Fibroblast of lung (primary cell): ENCODE data around the gene ARHGAP10. TPM values are rescaled to one million over a fixed set of nuclear protein-coding genes. Genes with fewer than 3 reads are reported as not detected.

Experiments used
- DNase-seq, 2 donors: peaks; one replicate each; pipeline versions ENCODE4 v3.0.0 to v3.0.0-alpha.2; 2010; ENCODE audit warnings: low read depth in 2 of 2
- H2AFZ ChIP-seq: 2 replicates; pipeline ENCODE4 v1.5.1; 2012; ENCODE audit warnings: low read length, control low read depth, inconsistent platforms
- H3K27ac ChIP-seq: 2 replicates; pipeline ENCODE4 v1.5.1; 2011; ENCODE audit warnings: low read length, control low read depth; ENCODE audit not compliant: insufficient read depth
- H3K27me3 ChIP-seq: 2 replicates; pipeline ENCODE4 v1.5.1; 2011; ENCODE audit warnings: mild to moderate bottlenecking, low read length; ENCODE audit not compliant: control insufficient read depth, insufficient read depth
- H3K36me3 ChIP-seq: 2 replicates; pipeline ENCODE4 v1.5.1; 2011; ENCODE audit warnings: low read length; ENCODE audit not compliant: control insufficient read depth, insufficient read depth
- H3K4me1 ChIP-seq: 2 replicates; pipeline ENCODE4 v1.5.1; 2011; ENCODE audit warnings: low read length; ENCODE audit not compliant: control insufficient read depth, insufficient read depth; ENCODE audit errors: extremely low read depth
- H3K4me2 ChIP-seq: 2 replicates; pipeline ENCODE4 v1.5.1; 2011; ENCODE audit warnings: low read length, control low read depth; ENCODE audit not compliant: insufficient read depth; ENCODE audit errors: extremely low read depth
- H3K4me3 ChIP-seq, 4 experiments: fragments of 200-600 bp in 1 of 4; sonication (generic) in 1 of 4; replicated peaks in 1 of 4; 2 replicates each; pipeline ENCODE4 v1.5.1; 2011 to 2016; ENCODE audit warnings: low read length in 4 of 4, low read depth in 3 of 4, mild to moderate bottlenecking in 3 of 4, control low read depth in 2 of 4, inconsistent platforms in 1 of 4, mixed read lengths in 1 of 4; ENCODE audit not compliant: insufficient read depth in 1 of 4; ENCODE audit errors: control extremely low read depth in 1 of 4
- H3K79me2 ChIP-seq: 2 replicates; pipeline ENCODE4 v1.5.1; 2012; ENCODE audit warnings: mild to moderate bottlenecking, low read length, inconsistent platforms; ENCODE audit not compliant: control insufficient read depth, insufficient read depth
- H3K9ac ChIP-seq: 2 replicates; pipeline ENCODE4 v1.5.1; 2011; ENCODE audit warnings: mild to moderate bottlenecking, low read length, control low read depth; ENCODE audit not compliant: insufficient read depth
- H3K9me3 ChIP-seq: 2 replicates; pipeline ENCODE4 v1.5.1; 2012; ENCODE audit warnings: low read depth, low read length; ENCODE audit not compliant: control insufficient read depth, insufficient read depth
- H4K20me1 ChIP-seq: 2 replicates; pipeline ENCODE4 v1.5.1; 2011; ENCODE audit warnings: low read length; ENCODE audit not compliant: control insufficient read depth, insufficient read depth; ENCODE audit errors: extremely low read depth
- EZH2 ChIP-seq: IDR thresholded peaks from 2 replicates; pipeline ENCODE4 v1.5.1; 2012; ENCODE audit warnings: low read length, control low read depth, mild to moderate bottlenecking; ENCODE audit errors: missing control alignments
- polyA plus RNA-seq, 2 donors: library from polyadenylated mRNA; depleted of rRNA in 1 of 2; stranded (reverse) in 1 of 2; unstranded in 1 of 2; fragments of >200 nt; gene quantifications; 2 replicates each; pipeline ENCODE4 v1.2.1, GENCODE V29; 2011 to 2012; ENCODE audit warnings: missing spikeins in 1 of 2
- total RNA-seq: library from RNA; depleted of rRNA; stranded (reverse); fragments of >200 nt; gene quantifications from 2 replicates; pipeline ENCODE4 v1.2.1, GENCODE V29; 2014
- TF ChIP-seq, protein P1 (sequence below), 2 donors: IDR thresholded peaks in 1 of 2; conservative IDR thresholded peaks in 1 of 2; 1 replicate in 1 of 2; 2 replicates in 1 of 2; pipeline ENCODE4 v1.5.1; 2011 to 2012; ENCODE audit warnings: low read length in 2 of 2, control low read depth in 1 of 2, inconsistent platforms in 1 of 2, low read depth in 1 of 2, mild to moderate bottlenecking in 1 of 2

ARHGAP10 gene
- total and polyA plus RNA-seq, 2 donors (not counting 1 experiment from before 2014, with no cell fraction given) = 21.6 to 35.8 TPM

DNA sequence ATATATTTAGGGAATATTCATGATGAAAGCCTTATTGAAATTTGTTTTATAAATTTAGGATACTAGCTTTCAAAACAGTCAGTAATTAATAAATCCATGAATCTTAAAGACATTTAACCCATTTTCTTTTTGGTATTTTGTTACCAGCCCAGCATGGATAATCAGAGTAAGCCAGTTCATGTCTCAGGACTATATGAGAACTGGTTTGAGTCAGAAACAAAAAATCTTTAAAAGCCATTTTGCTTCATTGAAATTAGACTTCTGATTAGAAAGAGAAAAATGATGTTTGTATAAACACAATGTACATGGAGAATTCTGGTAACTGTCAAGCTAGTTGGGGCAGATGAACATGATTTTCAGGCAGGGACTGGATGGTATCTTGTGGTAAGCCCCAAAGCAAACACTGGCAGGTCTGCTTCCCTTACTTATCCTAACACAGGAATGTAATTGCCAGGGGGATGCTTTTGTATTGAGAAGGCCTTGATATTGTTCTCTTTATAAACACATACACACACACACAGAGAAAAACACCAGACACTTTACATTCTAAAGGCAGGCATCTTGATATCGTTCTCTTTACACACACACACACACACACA, 9.4 kb downstream of the ARHGAP10 start:
- peaks cover 75% of the 10 kb centered on the region for H3K79me2 ChIP-seq
- H3K9me3 ChIP-seq = no peaks in the 10 kb centered on the region
- TF ChIP-seq EZH2 = no peak
- TF ChIP-seq, protein P1, sequence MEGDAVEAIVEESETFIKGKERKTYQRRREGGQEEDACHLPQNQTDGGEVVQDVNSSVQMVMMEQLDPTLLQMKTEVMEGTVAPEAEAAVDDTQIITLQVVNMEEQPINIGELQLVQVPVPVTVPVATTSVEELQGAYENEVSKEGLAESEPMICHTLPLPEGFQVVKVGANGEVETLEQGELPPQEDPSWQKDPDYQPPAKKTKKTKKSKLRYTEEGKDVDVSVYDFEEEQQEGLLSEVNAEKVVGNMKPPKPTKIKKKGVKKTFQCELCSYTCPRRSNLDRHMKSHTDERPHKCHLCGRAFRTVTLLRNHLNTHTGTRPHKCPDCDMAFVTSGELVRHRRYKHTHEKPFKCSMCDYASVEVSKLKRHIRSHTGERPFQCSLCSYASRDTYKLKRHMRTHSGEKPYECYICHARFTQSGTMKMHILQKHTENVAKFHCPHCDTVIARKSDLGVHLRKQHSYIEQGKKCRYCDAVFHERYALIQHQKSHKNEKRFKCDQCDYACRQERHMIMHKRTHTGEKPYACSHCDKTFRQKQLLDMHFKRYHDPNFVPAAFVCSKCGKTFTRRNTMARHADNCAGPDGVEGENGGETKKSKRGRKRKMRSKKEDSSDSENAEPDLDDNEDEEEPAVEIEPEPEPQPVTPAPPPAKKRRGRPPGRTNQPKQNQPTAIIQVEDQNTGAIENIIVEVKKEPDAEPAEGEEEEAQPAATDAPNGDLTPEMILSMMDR (conservative IDR thresholded peaks at IDR 0.05 in 1 of 2, IDR thresholded peaks at IDR 0.05 in 1 of 2; ENCODE audit: low read depth in 1 of 2, low read length in 2 of 2) = no peak
- no peaks in the 10 kb centered on the region for H4K20me1 ChIP-seq
- peaks cover 1% of the 10 kb centered on the region for H3K36me3 ChIP-seq
- no peak overlapping the region for H3K9ac ChIP-seq
- no peak overlapping the region for H3K27ac ChIP-seq
- H3K4me1 ChIP-seq = peaks cover 13% of the 10 kb centered on the region
- no peaks in the 10 kb centered on the region for H3K27me3 ChIP-seq
- H3K4me2 ChIP-seq = no peak overlapping the region
- H3K4me3 ChIP-seq = no peak overlapping the region
- DNase-seq = peak; percentile 29 to 91
- H2AFZ ChIP-seq = no peak overlapping the region

DNA sequence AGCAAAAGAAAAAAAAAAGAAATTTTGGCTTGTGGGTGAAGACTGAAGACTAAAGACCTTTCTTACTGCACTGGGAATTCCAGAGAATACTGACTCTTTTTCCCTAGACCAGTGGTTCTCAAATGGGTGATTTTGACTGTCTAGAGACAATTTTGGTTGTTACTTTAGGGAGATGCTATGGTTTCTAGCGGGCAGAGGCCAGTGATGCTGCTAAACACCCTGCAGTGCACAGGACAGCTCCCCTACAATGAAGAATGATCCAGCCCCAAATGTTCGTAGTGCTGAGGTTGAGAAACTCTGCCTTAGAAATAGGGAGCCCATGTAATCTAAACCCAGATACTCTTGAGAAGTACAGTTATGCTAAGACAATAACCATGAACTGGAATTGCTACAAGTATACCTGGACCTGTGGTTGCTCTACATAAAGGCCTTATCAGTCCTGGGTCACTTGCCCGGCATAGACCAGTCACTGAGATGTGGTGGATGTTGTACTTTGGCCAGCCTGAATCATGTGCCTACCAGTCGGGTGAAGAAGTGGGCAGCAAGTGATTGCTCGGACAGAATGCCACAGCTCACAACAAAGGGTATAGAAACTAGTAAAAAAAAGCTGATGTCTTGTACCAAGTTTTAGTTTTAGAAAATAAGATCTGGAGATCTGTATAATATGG, 16.0 kb downstream of the ARHGAP10 start:
- no peaks in the 10 kb centered on the region for H4K20me1 ChIP-seq
- no peak overlapping the region for H3K4me2 ChIP-seq
- H3K27me3 ChIP-seq = no peaks in the 10 kb centered on the region
- no peak overlapping the region for H3K27ac ChIP-seq
- H3K9me3 ChIP-seq = no peaks in the 10 kb centered on the region
- H3K4me1 ChIP-seq = no peaks in the 10 kb centered on the region
- no peak overlapping the region for H3K9ac ChIP-seq
- TF ChIP-seq EZH2 = no peak
- TF ChIP-seq, protein P1 (conservative IDR thresholded peaks at IDR 0.05 in 1 of 2, IDR thresholded peaks at IDR 0.05 in 1 of 2; ENCODE audit: low read depth in 1 of 2, low read length in 2 of 2) = no peak
- no peaks in the 10 kb centered on the region for H3K36me3 ChIP-seq
- DNase-seq = no peak
- H3K79me2 ChIP-seq = peaks cover 48% of the 10 kb centered on the region
- H3K4me3 ChIP-seq = no peak overlapping the region
- H2AFZ ChIP-seq = no peak overlapping the region

DNA sequence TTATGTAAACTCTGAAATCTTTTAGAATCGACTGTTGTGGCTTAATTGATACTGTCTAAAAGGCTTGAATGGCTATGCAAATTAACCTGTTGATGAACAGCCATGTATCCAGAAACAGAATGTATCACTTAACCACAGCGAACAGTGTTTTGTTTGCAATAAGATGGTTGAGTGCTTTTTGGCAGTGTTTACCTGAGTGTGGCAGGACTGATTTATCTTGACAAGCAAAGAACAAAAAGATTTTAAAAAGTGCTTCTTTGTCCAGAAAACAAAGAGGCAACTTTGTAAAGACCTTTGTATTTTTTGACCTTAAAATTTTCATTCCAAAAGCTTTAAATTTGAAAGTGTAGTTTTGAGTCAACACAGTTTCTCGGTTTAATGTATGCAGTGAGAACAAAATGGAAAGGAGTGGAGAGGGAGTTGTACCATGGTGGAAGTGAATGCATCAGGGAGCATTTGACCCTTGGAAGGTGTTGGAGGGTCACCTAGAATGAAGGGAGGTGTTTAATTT, 18.0 kb downstream of the ARHGAP10 start:
- no peaks in the 10 kb centered on the region for H4K20me1 ChIP-seq
- H3K36me3 ChIP-seq = no peaks in the 10 kb centered on the region
- H3K4me2 ChIP-seq = no peak overlapping the region
- peaks cover 2% of the 10 kb centered on the region for H3K4me1 ChIP-seq
- H3K9me3 ChIP-seq = no peaks in the 10 kb centered on the region
- peaks cover 37% of the 10 kb centered on the region for H3K79me2 ChIP-seq
- no peak overlapping the region for H3K4me3 ChIP-seq
- no peak overlapping the region for H2AFZ ChIP-seq
- peak in 1 of 2 donors; percentile 59 for DNase-seq
- H3K27ac ChIP-seq = no peak overlapping the region
- H3K27me3 ChIP-seq = no peaks in the 10 kb centered on the region
- H3K9ac ChIP-seq = no peak overlapping the region
- TF ChIP-seq, protein P1 (conservative IDR thresholded peaks at IDR 0.05 in 1 of 2, IDR thresholded peaks at IDR 0.05 in 1 of 2; ENCODE audit: low read depth in 1 of 2, low read length in 2 of 2) = no peak
- TF ChIP-seq EZH2 = no peak
